Activated B cell treated with CpG ODN at 0.5 μM for 24 hours (primary cell): ENCODE data around the gene ZNF521. TPM values are rescaled to one million over a fixed set of nuclear protein-coding genes. Genes with fewer than 3 reads are reported as not detected.

Experiments used
- ATAC-seq: fragments of 200-7000 bp; cut with Tn5 transposase; one replicate; pipeline ENCODE4 v1.10.0; 2021; ENCODE audit warnings: low read depth, mild to moderate bottlenecking, moderate library complexity
- CTCF ChIA-PET: fragments of 350-600 bp; sonication (Branson Sonifier 250); formaldehyde crosslinking; loops from one replicate; lab custom pipeline; 2021; ENCODE audit warnings: antibody characterized with exemption; lab: Charles Lee
- POLR2A ChIA-PET: fragments of 350-600 bp; sonication (Branson Sonifier 250); formaldehyde crosslinking; loops from one replicate; lab custom pipeline; 2021; ENCODE audit warnings: antibody characterized with exemption; lab: Charles Lee
- DNase-seq: peaks from one replicate; pipeline ENCODE4 v3.0.0; 2022
- H3K27ac Mint-ChIP-seq: one replicate; pipeline ENCODE4 v1.8.0; 2020; ENCODE audit warnings: mixed read lengths
- H3K27me3 Mint-ChIP-seq: one replicate; pipeline ENCODE4 v1.8.0; 2021; ENCODE audit warnings: mixed read lengths
- H3K36me3 Mint-ChIP-seq: one replicate; pipeline ENCODE4 v1.8.0; 2021; ENCODE audit warnings: low read depth, mixed read lengths
- H3K4me1 Mint-ChIP-seq: one replicate; pipeline ENCODE4 v1.8.0; 2021; ENCODE audit warnings: mixed read lengths
- H3K4me3 Mint-ChIP-seq: one replicate; pipeline ENCODE4 v1.8.0; 2020; ENCODE audit warnings: mild to moderate bottlenecking, mixed read lengths
- H3K9me3 Mint-ChIP-seq: one replicate; pipeline ENCODE4 v1.8.0; 2020; ENCODE audit warnings: mixed read lengths
- intact Hi-C: fragments of 100-400 bp; cut with micrococcal nuclease; formaldehyde crosslinking; loops from one replicate; pipeline ENCODE4 v1.15.1; 2024
- total RNA-seq: library from RNA; stranded (reverse); gene quantifications from 2 replicates; pipeline ENCODE4 v1.2.3, GENCODE V29; 2022
- TF ChIP-seq, protein P1 (sequence below): fragments of 200-600 bp; IDR thresholded peaks from one replicate; pipeline ENCODE4 v1.8.0; 2022; ENCODE audit warnings: antibody characterized with exemption, mild to moderate bottlenecking

The ZNF521 gene
- total RNA-seq, 1 donor from 2014 or later, result 0.16 TPM

- no peak overlapping the region for H3K4me3 Mint-ChIP-seq
- ATAC-seq, result no peak
- no peaks in the 10 kb centered on the region for H3K27me3 Mint-ChIP-seq
- no peak overlapping the region for H3K27ac Mint-ChIP-seq
- H3K36me3 Mint-ChIP-seq, result no peaks in the 10 kb centered on the region
- CTCF ChIA-PET, result no interaction called here
- intact Hi-C loops, result no loop called here
- no peaks in the 10 kb centered on the region for H3K4me1 Mint-ChIP-seq
- H3K9me3 Mint-ChIP-seq, result peaks cover 8% of the 10 kb centered on the region
- TF ChIP-seq, protein P1, sequence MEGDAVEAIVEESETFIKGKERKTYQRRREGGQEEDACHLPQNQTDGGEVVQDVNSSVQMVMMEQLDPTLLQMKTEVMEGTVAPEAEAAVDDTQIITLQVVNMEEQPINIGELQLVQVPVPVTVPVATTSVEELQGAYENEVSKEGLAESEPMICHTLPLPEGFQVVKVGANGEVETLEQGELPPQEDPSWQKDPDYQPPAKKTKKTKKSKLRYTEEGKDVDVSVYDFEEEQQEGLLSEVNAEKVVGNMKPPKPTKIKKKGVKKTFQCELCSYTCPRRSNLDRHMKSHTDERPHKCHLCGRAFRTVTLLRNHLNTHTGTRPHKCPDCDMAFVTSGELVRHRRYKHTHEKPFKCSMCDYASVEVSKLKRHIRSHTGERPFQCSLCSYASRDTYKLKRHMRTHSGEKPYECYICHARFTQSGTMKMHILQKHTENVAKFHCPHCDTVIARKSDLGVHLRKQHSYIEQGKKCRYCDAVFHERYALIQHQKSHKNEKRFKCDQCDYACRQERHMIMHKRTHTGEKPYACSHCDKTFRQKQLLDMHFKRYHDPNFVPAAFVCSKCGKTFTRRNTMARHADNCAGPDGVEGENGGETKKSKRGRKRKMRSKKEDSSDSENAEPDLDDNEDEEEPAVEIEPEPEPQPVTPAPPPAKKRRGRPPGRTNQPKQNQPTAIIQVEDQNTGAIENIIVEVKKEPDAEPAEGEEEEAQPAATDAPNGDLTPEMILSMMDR, result no peak
- POLR2A ChIA-PET, result no interaction called here
- DNase-seq, result no peak
Measured at GRCh38 chr18:25153426-25153825, 198.5 kb downstream of the ZNF521 start.

- DNase-seq, result no peak
- H3K36me3 Mint-ChIP-seq, result no peaks in the 10 kb centered on the region
- no peak for ATAC-seq
- no peak overlapping the region for H3K27ac Mint-ChIP-seq
- CTCF ChIA-PET, result interaction anchor here (0.7 kb wide), 1 partner anchor 12 kb away, joined by 3 read pairs; no protein-coding TSS in a partner anchor
- H3K4me1 Mint-ChIP-seq, result no peaks in the 10 kb centered on the region
- intact Hi-C loops, result no loop called here
- no peak overlapping the region for H3K4me3 Mint-ChIP-seq
- TF ChIP-seq, protein P1, result no peak
- no peaks in the 10 kb centered on the region for H3K27me3 Mint-ChIP-seq
- no peaks in the 10 kb centered on the region for H3K9me3 Mint-ChIP-seq
- POLR2A ChIA-PET, result no interaction called here
Measured at GRCh38 chr18:25147877-25148488, 204.0 kb downstream of the ZNF521 start.

DNA sequence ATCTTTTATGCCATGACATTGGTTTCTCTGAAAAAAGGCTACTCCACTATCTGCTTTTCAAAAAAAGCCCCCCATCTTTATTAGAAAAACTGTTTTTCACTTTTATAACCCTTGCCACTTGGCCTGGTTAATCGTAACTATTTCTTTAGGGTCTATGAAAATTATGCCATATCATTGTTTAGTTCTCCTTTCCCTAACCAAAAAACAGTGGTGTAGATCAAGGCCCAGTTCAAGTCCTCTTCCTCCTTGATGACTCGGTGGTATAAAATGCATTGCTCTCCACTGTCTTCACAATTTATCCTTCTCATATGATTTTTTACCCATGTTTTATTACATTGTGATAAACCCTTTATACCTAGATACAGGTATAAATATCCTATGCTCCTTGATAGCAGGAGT is 205.5 kb downstream of the ZNF521 start:
- no peak for DNase-seq
- TF ChIP-seq, protein P1, result no peak
- Mint-ChIP-seq H3K36me3 (no peaks in the 10 kb centered on the region), H3K4me3 (no peak overlapping the region), H3K27me3 (no peaks in the 10 kb centered on the region), H3K4me1 (no peaks in the 10 kb centered on the region), H3K27ac (no peak overlapping the region), H3K9me3 (no peaks in the 10 kb centered on the region)
- CTCF ChIA-PET, result no interaction called here
- intact Hi-C loops, result no loop called here
- no peak for ATAC-seq
- POLR2A ChIA-PET, result no interaction called here

GRCh38 chr18:25145731-25146511 is 206.0 kb downstream of the ZNF521 start:
- ATAC-seq (no peak), DNase-seq (no peak)
- CTCF ChIA-PET, result no interaction called here
- Mint-ChIP-seq H3K4me1 (no peaks in the 10 kb centered on the region), H3K36me3 (no peaks in the 10 kb centered on the region), H3K27me3 (no peaks in the 10 kb centered on the region), H3K4me3 (no peak overlapping the region), H3K9me3 (no peaks in the 10 kb centered on the region), H3K27ac (no peak overlapping the region)
- intact Hi-C loops, result no loop called here
- TF ChIP-seq, protein P1, result no peak
- POLR2A ChIA-PET, result no interaction called here

DNA sequence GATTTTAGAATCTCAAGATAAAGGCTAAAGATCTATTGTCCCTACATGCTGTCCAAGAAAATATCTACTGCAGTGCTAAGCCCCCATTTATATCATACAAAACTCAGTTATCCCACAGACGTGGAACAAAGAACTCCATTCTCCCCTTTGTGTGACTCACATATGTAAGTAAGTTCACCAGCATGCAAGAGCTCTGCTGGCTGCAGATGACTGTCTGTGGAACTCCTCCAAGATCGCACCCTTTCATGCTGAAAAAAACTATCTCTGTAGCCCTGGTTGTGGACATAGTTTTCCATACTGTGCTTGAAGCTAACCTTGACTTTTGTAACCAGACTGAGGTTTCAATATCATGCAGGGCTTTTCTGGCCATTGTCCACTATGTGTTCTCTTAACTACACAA is 207.1 kb downstream of the ZNF521 start:
- Mint-ChIP-seq H3K27me3 (no peaks in the 10 kb centered on the region), H3K9me3 (no peaks in the 10 kb centered on the region)

More for the DNA sequence above, 207.1 kb downstream of the ZNF521 start:
- intact Hi-C loops, result no loop called here
- H3K36me3 Mint-ChIP-seq, result no peaks in the 10 kb centered on the region
- no peak for ATAC-seq
- no peaks in the 10 kb centered on the region for H3K4me1 Mint-ChIP-seq
- H3K27ac Mint-ChIP-seq, result no peak overlapping the region
- ChIA-PET POLR2A (no interaction called here), CTCF (no interaction called here)
- no peak overlapping the region for H3K4me3 Mint-ChIP-seq
- TF ChIP-seq, protein P1, result no peak
- DNase-seq, result no peak
